Activated CD8-positive, alpha-beta memory T cell treated with anti-CD3 and anti-CD28 coated beads, Interleukin-2, amount 50 U/mL, for 48 hours (primary cell): ENCODE measurements around the gene ATP8B1.
"Not testable (repeated sequence)": the region's sequence is repeated elsewhere in the genome, so short reads cannot be mapped to it uniquely, and the experiment has no call there.

Experiments used
- DNase-seq: peaks from one replicate; pipeline ENCODE4 v3.0.0-alpha.2; 2020

ATP8B1 gene

DNA sequence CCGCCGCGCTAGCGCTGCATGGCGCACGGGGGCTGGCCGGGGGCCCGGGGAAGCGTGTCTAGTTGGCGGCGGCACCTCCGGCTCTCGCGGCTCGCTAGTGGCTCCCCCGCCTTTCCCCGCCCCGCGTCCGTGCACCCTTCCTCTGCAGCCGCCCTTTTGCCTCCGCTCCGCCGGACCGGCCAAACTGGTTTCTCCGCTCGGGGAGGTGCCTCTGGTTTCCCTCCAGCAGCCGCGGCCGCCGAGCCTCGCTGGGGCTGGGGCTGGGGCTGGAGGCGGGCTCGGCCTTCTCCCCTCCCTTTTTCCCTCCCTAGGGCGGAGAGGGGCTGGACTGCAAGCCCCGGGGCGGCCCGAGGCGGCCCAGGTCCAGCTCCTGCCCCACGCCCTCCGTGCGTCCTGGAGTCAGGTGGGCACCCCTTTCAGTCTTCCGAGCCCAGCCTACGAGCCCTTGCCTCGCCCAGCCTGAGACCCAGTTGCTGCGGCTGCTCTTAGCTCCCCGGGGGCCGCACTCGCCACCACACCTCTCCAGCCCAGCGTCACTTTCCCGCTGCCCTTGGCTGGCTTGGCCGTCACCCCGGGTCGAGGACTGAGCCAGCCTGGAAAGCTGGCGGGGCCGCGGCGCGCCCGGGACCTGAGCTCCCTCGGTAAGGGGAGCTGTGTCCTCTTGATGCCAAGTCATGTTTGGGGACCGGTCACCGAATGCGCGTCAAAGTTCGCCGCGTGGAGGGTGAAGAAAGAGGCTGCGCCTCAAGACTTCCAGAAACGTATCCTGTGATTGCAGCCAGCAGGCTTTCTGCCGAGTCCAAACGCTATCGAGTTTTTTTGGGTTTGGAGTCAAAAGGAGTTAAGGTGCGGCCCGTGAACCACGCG, at the start of gene ATP8B1:
Gene ATP8B1, minus strand, starts transcription at position 213 of the 867 bp plus-strand sequence. CDS start 71,508 bp downstream, outside the sequence.
- DNase-seq = peak; percentile 55

DNA sequence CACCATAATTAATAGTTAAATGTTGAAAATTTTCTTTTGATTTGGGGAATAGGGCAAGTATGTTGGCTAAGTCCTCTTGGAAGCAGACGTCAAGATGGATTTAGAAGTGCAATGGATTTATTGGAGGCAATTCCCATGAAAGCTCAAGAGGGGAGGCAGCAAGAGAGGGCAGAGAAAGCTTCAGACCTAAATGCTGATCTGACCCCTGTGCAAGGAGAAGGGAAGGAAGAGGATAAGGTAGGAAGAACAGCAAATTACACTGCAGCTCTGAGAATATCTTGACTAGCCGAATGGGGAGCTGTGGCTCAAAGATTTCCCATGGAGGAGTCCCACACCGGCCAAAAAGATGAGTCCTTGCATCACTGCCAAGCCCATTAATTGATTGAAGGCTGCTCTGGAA, 46.9 kb upstream of the ATP8B1 start:
- DNase-seq = no peak

DNA sequence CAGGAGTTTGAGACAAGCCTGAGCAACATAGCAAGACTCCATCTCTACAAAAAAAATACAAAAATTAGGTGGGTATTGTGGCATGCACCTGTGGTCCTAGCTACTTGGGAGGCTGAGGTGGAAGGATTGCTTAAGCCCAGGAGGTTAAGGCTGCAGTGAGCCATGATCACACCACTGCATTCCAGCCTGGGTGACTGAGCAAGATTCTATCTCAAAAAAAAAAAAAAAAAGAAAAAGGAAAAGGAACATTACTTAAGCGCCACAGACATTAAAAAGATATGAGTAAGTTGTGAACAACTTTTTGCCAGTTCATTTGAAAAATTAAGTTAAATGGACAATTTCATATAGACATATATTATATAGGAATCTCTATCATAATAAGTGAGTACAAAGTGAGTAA, 45.3 kb upstream of the ATP8B1 start:
- DNase-seq = not testable (repeated sequence)

GRCh38 chr18:57847431-57847830, 44.3 kb upstream of the ATP8B1 start:
- DNase-seq = not testable (repeated sequence)

GRCh38 chr18:57846258-57846657, 43.1 kb upstream of the ATP8B1 start:
- no peak for DNase-seq

DNA sequence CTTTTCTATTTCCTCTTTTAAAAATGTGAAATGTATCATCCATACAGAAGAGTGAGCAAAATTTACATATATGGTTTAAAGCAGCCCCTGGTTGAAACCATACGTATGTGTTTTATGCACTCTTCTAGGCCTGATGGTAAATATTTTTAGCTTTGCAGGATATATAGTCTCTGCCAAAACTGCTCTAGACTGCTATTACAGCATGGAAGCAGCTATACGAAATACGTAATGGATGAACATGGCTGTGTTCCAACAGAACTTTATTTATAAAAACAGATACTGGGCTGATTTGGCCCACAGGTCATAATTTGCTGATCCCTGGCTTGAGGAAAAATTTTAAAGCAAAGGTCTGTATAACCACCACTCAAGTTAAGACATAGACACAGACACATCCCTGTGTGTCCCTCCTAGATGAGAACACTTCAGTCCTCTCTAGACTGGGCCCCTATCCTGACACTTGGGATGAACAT, 42.5 kb upstream of the ATP8B1 start:
- no peak for DNase-seq

- DNase-seq = no peak
Observed at GRCh38 chr18:57844319-57844718, 41.2 kb upstream of the ATP8B1 start.

DNA sequence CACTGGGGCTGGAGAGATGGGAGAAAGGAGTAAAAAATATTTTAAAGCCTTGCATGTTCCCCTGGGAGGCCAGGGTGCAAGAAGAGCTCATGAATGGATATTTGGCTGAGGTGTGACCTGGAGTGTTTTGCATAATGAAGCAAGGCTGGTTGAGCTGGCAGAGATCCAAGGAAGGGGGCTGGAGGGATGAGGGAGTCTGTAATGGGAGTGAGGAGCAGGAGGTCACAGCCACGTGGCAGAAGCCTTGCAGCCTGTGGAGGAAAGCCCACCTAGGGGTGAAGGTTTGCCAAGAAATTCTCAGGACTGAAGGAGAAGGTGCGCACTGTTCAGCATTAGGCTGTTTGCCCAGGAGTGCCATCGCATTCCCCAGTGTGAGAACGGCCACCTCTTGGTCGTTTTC, 40.3 kb upstream of the ATP8B1 start:
- no peak for DNase-seq

- no peak for DNase-seq
Observed at GRCh38 chr18:57841568-57841967, 38.5 kb upstream of the ATP8B1 start.

DNA sequence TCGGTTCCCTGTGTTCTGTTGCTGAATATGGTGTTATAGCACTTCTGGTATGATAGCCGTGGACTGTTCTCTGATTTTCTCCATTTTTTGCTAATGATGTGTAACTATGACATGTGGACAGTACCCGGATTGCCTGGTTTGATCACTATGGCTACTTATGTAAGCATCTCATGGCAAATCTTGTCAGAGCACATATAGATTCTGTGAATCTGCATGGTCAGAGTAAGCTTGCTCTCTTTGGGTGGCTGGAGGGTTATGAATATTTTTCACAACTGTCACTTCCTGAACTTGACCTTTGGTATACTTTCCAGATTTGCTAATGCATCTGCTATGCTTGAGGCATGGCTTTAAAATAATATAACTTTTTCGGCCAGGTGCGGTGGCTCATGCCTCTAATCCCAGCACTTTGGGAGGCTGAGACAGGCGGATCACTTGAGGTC, 36.8 kb upstream of the ATP8B1 start:
- DNase-seq = no peak

DNA sequence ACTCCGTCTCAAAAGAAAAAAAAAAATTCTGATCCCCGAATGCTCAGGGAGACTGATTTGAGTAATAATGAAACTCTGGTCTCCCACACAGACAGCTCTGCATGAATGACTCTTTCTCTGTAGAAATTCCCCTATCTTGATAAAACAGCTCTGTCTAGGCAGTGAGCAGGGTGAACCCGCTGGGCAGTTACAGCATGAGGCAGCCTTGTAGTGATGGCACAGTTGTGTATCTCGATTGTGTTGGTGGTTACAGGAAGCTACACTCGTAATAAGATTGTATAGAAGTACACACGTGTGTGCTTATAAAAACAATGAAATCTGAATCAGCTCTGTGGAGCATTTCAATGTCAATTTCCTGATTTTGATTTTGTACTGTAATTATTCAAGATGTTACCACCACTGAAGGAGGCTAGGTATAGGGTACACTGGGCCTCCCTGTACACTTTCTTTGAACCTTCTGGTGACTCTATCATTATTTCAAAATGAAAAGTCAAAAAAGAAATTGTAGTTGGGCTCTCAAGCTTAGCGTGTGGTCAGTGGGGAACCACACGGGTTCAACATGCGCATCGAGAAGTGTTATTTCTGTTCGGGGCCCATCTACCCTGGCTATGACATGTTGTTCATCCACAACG, 34.9 kb upstream of the ATP8B1 start:
- DNase-seq = peak; percentile 64

- DNase-seq = no peak
Observed at GRCh38 chr18:57836557-57836956, 33.4 kb upstream of the ATP8B1 start.

- no peak for DNase-seq
Observed at GRCh38 chr18:57835904-57836303, 32.8 kb upstream of the ATP8B1 start.

DNA sequence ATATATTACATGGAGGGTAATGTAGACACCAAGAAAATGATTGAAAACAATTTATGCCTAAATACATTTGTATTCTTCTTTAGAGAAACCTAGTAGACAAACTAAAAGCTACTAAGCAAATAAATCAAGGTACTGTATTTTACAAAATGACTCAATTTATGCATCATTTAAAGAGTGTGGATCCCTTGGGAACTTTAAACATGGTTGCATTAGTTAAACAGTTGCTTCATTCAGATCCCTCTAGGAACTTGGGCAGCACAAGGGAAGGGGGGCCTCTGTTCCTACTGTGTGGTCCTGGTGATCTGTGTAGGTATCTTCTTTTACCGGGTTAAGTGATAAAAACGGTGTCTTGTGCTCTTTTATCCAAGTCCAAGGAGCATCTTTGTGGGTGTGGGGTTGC, 31.5 kb upstream of the ATP8B1 start:
- no peak for DNase-seq

GRCh38 chr18:57833441-57834101, 30.5 kb upstream of the ATP8B1 start:
- DNase-seq = no peak

DNA sequence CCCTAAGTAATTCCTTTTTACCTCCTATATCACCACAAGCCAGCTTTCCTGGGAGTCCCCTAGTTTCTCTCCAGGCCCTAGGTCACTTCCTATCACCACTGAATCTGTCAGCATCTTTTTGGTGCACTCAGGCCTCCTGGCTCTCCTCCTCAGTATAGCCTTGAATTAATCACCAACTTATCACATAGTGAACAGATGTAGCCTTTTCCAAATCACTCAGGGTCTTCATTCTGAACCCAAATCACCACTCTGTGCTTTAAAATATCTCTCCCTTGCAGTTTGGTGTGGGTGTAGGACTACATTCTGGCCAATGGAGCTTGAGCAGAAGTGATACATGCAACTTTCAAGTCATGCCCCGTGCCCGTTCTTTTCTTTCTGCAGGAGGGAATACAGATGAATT, 29.6 kb upstream of the ATP8B1 start:
- no peak for DNase-seq

DNA sequence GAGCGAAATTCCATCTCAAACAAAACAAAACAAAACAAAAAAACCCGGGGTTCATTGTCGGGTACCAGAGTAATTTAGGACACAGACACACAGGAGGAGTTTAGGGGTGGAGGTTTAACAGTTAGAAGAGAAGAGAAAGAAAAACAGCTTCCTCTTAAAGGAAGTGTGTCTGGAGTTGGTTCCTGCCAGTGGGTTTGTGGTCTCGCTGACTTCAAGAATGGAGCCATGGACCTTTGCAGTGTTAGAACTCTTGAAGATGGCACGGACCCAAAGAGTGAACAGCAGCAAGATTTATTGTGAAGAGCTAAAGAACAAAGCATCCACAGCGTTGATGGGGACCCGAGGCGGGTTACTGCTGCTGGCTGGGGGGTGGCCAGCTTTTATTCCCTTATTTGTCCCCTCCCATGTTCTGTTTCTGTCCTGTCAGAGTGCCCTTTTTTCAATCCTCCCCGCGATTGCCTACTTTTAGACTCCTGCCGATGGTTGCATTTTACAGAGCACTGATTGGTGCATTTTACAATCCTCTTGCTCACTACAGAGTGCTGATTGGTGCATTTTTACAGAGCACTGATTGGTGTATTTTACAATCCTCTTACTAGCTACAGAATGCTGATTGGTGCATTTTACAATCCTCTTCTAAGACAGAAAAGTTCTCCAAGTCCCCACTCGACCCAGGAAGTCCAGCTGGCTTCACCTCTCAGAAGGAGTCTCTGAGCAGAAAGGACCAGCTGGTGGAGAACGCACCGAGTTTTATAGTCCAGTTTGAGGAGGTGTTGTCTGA, 28.7 kb upstream of the ATP8B1 start:
- no peak for DNase-seq

- DNase-seq = no peak
Observed at GRCh38 chr18:57827646-57828045, 24.5 kb upstream of the ATP8B1 start.

- DNase-seq = no peak
Observed at GRCh38 chr18:57826252-57826651, 23.1 kb upstream of the ATP8B1 start.

DNA sequence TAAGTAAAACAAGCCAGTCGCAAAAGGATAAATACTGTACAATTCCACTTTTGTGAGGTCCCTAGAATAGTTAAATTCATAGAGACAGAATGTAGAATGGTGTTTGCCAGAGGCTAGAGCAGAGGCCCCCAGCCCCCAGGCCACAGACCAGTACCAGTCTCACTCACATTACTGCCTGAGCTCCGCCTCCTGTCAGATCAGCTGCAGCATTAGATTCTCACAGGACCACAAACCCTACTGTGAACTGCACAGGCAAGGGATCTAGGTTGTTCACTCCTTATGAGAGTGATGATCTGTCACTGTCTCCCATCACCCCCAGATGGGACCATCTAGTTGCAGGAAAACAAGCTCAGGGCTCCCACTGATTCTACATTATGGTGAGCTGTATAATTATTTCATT, 17.5 kb upstream of the ATP8B1 start:
- not testable (repeated sequence) for DNase-seq

DNA sequence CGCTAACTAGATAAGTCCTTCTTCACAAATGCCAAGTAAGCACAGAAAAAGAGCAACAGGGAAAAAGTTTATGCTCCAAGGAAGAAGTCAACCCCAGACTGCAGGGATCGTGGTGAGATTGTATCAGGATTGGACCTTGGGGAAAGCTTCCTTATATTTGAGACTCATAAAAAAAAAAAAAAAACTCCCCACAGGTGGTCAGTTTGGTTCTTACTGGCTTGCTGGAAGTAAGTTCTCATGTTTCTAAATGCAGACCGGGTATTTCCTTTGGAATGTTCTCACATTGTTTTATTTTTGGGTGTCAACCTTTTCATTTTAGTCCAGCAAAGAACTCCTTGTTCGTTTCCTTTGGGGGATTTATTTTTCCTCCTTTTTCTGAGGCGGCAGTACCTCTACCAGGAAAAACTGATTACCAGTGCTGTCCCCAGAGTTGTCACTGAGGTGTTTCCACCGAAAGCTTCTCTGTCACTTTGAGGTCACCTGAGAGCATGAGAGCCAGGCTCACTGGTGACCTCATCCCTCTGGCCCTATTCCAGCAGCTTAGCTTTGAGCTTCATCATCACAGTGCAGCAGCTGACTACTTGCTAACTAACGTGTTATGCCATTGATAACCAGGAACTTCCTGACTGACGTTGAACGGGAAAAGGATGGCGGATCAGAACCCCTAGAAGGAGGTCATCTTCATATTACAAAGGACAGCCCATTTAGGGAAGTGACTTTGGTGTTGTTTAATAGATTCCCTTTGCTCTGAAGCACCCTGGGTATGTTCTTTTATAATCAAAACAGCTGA, 16.8 kb upstream of the ATP8B1 start:
- no peak for DNase-seq

GRCh38 chr18:57819119-57819518, 16.0 kb upstream of the ATP8B1 start:
- DNase-seq = no peak
